ENCODE data around the gene GDF10.

Gene GDF10

GRCh38 chr10:47356708-47357107 is 56.7 kb downstream of the GDF10 start:
- ATAC-seq, result no peak
- no peak for DNase-seq

DNA sequence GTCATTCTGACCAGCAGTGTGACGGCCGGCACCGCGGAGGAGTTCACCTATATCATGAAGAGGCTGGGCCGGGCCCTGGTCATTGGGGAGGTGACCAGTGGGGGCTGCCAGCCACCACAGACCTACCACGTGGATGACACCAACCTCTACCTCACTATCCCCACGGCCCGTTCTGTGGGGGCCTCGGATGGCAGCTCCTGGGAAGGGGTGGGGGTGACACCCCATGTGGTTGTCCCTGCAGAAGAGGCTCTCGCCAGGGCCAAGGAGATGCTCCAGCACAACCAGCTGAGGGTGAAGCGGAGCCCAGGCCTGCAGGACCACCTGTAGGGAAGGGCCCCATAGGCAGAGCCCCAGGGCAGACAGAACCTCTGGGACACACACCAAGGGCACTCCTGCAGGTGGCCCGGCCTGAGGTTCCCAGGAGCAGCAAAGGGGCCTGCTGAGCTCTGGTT is 57.2 kb downstream of the GDF10 start:
- no peak for DNase-seq
- no peak for ATAC-seq

DNA sequence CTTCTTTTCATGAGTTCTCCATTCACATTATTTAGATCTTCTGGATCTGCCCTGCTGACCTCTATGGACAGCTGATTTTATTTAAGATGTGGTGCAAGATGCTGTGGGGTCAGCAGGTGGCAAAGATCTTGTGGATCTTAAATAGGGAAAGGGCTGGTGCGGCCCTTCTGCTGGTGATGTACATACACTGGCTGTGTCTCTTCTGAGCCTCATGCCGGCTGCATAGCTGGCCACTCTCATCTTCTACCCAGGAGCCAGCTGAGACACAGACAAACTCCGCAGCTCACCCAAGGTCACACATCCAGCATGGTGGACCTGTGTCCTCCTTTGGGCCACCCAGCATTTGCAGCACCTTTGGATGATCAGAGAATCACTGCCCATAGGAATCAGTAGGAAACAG is 57.9 kb downstream of the GDF10 start:
- no peak for ATAC-seq
- no peak for DNase-seq

- no peak for ATAC-seq
- no peak for DNase-seq
Observed at GRCh38 chr10:47358457-47358856, 58.5 kb downstream of the GDF10 start.

DNA sequence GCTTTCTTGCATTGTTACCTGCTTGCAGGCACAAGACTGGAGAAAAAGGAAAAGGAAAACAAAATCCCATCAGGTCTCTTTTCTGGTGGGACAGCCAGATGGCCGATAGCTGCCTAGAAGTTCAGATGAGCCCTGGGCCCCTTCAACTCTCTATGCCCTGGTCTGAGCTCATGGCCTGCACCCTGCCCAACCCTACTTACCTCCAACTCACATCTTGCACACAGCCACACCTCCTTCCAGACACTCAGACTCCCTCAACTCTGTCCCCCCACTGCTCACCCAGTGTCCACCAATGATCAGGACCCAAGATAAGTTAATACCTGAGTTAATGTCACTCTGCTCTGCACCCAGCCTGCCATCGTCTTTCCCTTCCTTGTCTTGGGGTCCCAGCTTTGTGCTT is 59.1 kb downstream of the GDF10 start:
- no peak for ATAC-seq
- DNase-seq, result no peak

DNA sequence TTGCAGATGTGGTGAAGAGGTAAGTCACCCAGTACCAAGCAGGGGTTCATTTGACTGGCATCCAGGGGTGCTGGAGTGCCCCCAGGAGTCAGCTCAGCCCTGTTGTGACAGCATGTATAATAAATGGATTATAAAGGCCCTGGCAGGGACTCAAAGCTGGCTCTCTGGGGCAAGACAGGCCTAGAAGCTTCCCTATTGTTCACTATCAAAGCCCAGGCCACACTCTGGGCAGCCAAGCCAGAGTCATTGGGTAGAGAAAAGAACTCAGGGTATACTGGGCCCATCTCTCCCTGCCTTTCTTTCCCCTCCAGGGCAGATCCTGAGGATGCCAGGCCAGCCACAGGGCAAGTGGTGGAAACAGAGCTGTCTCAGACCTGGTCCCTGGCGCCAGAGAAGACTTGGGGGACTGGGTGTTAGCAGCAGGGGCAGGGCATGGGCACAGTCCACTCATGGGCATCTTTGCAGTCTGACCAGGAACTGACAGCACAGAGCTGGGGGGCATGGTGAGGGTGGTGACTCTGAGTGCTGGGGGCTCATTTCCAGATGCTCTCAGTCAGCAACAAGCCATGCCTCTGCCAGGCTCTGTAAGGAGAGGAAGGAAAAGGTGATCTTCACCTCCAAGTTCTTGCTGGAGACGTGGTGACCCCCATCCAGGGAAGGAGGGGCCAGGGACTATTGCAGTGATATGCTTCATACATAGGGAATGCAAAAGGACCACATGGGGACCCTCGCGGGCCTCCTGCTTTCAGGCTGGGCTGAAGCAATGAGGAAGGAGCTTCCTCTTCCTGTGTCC is 59.8 kb downstream of the GDF10 start:
- DNase-seq, result no peak
- no peak for ATAC-seq

GRCh38 chr10:47360419-47361040 is 60.5 kb downstream of the GDF10 start:
- ATAC-seq (no peak), DNase-seq (no peak)

DNA sequence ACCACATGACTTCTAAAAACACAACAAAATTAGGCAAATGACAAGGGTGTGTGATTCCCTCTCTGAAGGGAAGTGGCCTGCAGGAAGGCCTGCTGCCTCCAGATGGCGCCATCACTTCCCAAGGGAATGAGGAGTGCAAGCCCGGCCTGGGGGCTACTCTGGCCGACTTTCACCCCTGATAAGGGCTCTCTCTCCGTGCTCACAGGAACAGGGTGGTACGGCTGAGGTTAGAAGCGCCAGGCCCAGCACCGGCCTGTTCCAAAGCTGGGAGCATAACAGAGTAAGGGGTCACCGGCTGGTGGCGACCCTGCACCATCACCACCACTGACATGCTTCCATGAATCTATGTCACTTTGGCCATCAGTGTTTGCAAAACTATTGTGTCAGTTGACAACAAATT is 61.3 kb downstream of the GDF10 start:
- DNase-seq (peak; percentile 52), ATAC-seq (no peak)

DNA sequence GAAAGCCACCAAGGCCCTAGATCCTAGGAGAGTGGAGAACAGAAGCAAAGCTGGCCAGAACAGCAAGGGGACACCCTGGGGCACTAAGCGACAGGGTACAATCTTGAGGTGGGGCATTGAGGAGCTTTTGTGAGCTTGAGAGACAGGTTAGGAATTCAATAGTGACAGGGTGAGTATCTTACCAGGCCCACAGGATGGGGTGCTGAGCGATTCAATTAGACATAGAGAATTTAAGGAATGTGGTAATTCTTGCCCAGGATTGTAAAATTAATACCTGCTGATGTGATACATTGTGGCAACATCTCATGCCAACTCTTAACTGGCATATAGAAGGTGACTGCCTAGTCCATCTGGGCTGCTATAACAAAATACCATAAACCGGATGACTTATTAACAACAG is 62.2 kb downstream of the GDF10 start:
- ATAC-seq, result no peak
- no peak for DNase-seq
